Panc1 (cell line): ENCODE measurements around the gene KCP. TPM values are rescaled to one million over a fixed set of nuclear protein-coding genes. Genes with fewer than 3 reads are reported as not detected.

Experiments
- ATAC-seq: fragments of 200-7000 bp; cut with Tn5 transposase; 2 replicates; pipeline ENCODE4 v1.9.1; 2020; ENCODE audit warnings: mild to moderate bottlenecking, moderate library complexity
- BruUV-seq: library from RNA; stranded (reverse); fragments of 400-500 nt; replicated peaks from 2 replicates; lab custom pipeline; 2021; lab: Mats Ljungman, UMichigan
- CTCF ChIA-PET: fragments of 300-600 bp; sonication (Branson Sonifier 250); formaldehyde crosslinking; loops from one replicate; lab custom pipeline; 2022; ENCODE audit warnings: antibody characterized with exemption; lab: Charles Lee
- POLR2A ChIA-PET: fragments of 300-600 bp; sonication (Branson Sonifier 250); formaldehyde crosslinking; loops from one replicate; lab custom pipeline; 2022; ENCODE audit warnings: antibody characterized with exemption; lab: Charles Lee
- DNase-seq: peaks from one replicate; pipeline ENCODE4 v3.0.0-alpha.2; 2010; ENCODE audit warnings: low read depth, low spot score
- H3K27ac ChIP-seq: 2 replicates; pipeline ENCODE4 v1.5.1; 2011; ENCODE audit warnings: mild to moderate bottlenecking, low read length, inconsistent platforms
- H3K27me3 ChIP-seq: fragments of 200-500 bp; sonication (Bioruptor generic); 2 replicates; pipeline ENCODE4 v1.6.0; 2014; ENCODE audit warnings: low read length, inconsistent platforms; ENCODE audit not compliant: control insufficient read depth, insufficient read depth
- H3K36me3 ChIP-seq: fragments of 200-500 bp; sonication (Bioruptor generic); 2 replicates; pipeline ENCODE4 v1.5.1; 2014; ENCODE audit warnings: inconsistent platforms, mild to moderate bottlenecking, low read length, moderate library complexity; ENCODE audit not compliant: control insufficient read depth, insufficient read depth
- H3K4me1 ChIP-seq: 2 replicates; pipeline ENCODE4 v1.5.1; 2011; ENCODE audit warnings: inconsistent platforms, mild to moderate bottlenecking, low read length, moderate library complexity; ENCODE audit not compliant: control insufficient read depth, insufficient read depth
- H3K4me3 ChIP-seq, 2 experiments: 2 replicates each; pipeline ENCODE4 v1.5.1; 2011 to 2012; ENCODE audit warnings: low read depth in 2 of 2, low read length in 2 of 2, mild to moderate bottlenecking in 2 of 2, inconsistent platforms in 1 of 2, moderate library complexity in 1 of 2
- H3K9me3 ChIP-seq: fragments of 200-500 bp; sonication (Bioruptor generic); 2 replicates; pipeline ENCODE4 v1.5.1; 2014; ENCODE audit warnings: low read depth, mild to moderate bottlenecking, inconsistent platforms, low read length, moderate library complexity; ENCODE audit not compliant: control insufficient read depth, insufficient read depth
- CTCF ChIP-seq: fragments of 450-650 bp; IDR thresholded peaks from 2 replicates; pipeline ENCODE4 v1.5.1; 2017; ENCODE audit warnings: mild to moderate bottlenecking
- POLR2AphosphoS5 ChIP-seq: IDR thresholded peaks from 2 replicates; pipeline ENCODE4 v1.6.1; 2012; ENCODE audit warnings: mild to moderate bottlenecking, low read depth, low read length, moderate library complexity
- REST ChIP-seq, 2 experiments: IDR thresholded peaks; 2 replicates each; pipeline ENCODE4 v1.6.1; 2011 to 2012; ENCODE audit warnings: low read depth in 2 of 2, control low read depth in 1 of 2, low read length in 1 of 2, mild to moderate bottlenecking in 1 of 2, moderate library complexity in 1 of 2; ENCODE audit not compliant: insufficient read depth in 1 of 2
- SIN3A ChIP-seq: IDR thresholded peaks from 2 replicates; pipeline ENCODE4 v1.6.1; 2012; ENCODE audit warnings: low read depth, mild to moderate bottlenecking, low read length, moderate library complexity, borderline replicate concordance; ENCODE audit not compliant: insufficient read depth
- TCF7L2 ChIP-seq: IDR thresholded peaks from 2 replicates; pipeline ENCODE4 v1.6.1; 2011; ENCODE audit warnings: mild to moderate bottlenecking, low read depth, low read length, inconsistent platforms
- in situ Hi-C: cut with HindIII; loops from 2 replicates; pipeline ENCODE4 v1.10.0; 2016; ENCODE audit warnings: low sequenced_read_pairs, low pct_unique_long_range_greater_than_20kb
- intact Hi-C: fragments of 100-400 bp; cut with micrococcal nuclease; formaldehyde crosslinking; loops from one replicate; pipeline ENCODE4 v1.10.0; 2022; ENCODE audit not compliant: unreplicated experiment
- total RNA-seq: library from RNA; stranded (reverse); gene quantifications from one replicate; pipeline ENCODE4 v1.2.1, GENCODE V29; 2021; ENCODE audit not compliant: unreplicated experiment

KCP gene
- total RNA-seq, 1 experiment from 2014 or later, result 0.13 TPM

GRCh38 chr7:128878226-128879105 lies 32.0 kb downstream of the KCP start:
- Histone ChIP-seq H3K9me3 (no peaks in the 10 kb centered on the region), H3K36me3 (no peaks in the 10 kb centered on the region), H3K4me3 (no peak overlapping the region), H3K27me3 (no peaks in the 10 kb centered on the region), H3K27ac (no peak overlapping the region), H3K4me1 (no peaks in the 10 kb centered on the region)
- POLR2A ChIA-PET, result no interaction called here
- TF ChIP-seq SIN3A (no peak), POLR2AphosphoS5 (no peak), CTCF (no peak), REST (IDR thresholded peaks at IDR 0.05; ENCODE audit: insufficient read depth in 1 of 2, low read depth in 2 of 2, low read length in 1 of 2) (no peak), TCF7L2 (no peak)
- no TSS peak for BruUV-seq
- DNase-seq, result no peak
- intact Hi-C loops (no loop called here), in situ Hi-C loops (no loop called here)
- CTCF ChIA-PET, result interaction anchor here (0.8 to 1.3 kb wide), 2 partner anchors 84 to 153 kb away, joined by 3 to 4 read pairs; no protein-coding TSS in a partner anchor
- no peak for ATAC-seq

GRCh38 chr7:128877756-128878120 lies 32.8 kb downstream of the KCP start:
- ATAC-seq, result no peak

More at GRCh38 chr7:128877756-128878120, 32.8 kb downstream of the KCP start:
- Histone ChIP-seq H3K27ac (no peak overlapping the region), H3K9me3 (no peaks in the 10 kb centered on the region), H3K4me3 (no peak overlapping the region), H3K4me1 (no peaks in the 10 kb centered on the region), H3K27me3 (no peaks in the 10 kb centered on the region), H3K36me3 (no peaks in the 10 kb centered on the region)
- ChIA-PET POLR2A (no interaction called here), CTCF (no interaction called here)
- no TSS peak for BruUV-seq
- TF ChIP-seq CTCF, result no peak
- no peak for TF ChIP-seq SIN3A
- no peak for TF ChIP-seq TCF7L2
- TF ChIP-seq POLR2AphosphoS5, result no peak
- no peak for TF ChIP-seq REST (IDR thresholded peaks at IDR 0.05; ENCODE audit: insufficient read depth in 1 of 2, low read depth in 2 of 2, low read length in 1 of 2)
- DNase-seq, result no peak
- in situ Hi-C loops (no loop called here), intact Hi-C loops (no loop called here)
